A673 (cell line): Measurements from ENCODE around the gene ST13. TPM values are rescaled to one million over a fixed set of nuclear protein-coding genes. Genes with fewer than 3 reads are reported as not detected.
"Not testable (repeated sequence)": the region's sequence is repeated elsewhere in the genome, so short reads cannot be mapped to it uniquely, and the experiment has no call there.

ENCODE experiments used
- BruUV-seq: library from RNA; stranded (reverse); fragments of 400-500 nt; replicated peaks from 2 replicates; lab custom pipeline; 2021; lab: Mats Ljungman, UMichigan
- CTCF ChIA-PET: fragments of 300-600 bp; sonication (Branson Sonifier 250); formaldehyde crosslinking; loops from one replicate; lab custom pipeline; 2022; ENCODE audit warnings: antibody characterized with exemption; lab: Charles Lee
- POLR2A ChIA-PET: fragments of 300-600 bp; sonication (Branson Sonifier 250); formaldehyde crosslinking; loops from one replicate; lab custom pipeline; 2022; ENCODE audit warnings: antibody characterized with exemption; ENCODE audit not compliant: low non-redundant PET; lab: Charles Lee
- DNase-seq: peaks from one replicate; pipeline ENCODE4 v3.0.0-alpha.2; 2015; ENCODE audit warnings: low spot score
- H3K27ac ChIP-seq: fragments of 200-600 bp; sonication (generic); 2 replicates; pipeline ENCODE4 v1.5.1; 2016; ENCODE audit warnings: mixed run types, low read depth, mild to moderate bottlenecking, mixed read lengths, antibody characterized with exemption, low read length; ENCODE audit not compliant: poor library complexity, severe bottlenecking
- H3K27me3 ChIP-seq: fragments of 200-600 bp; sonication (generic); replicated peaks from 2 replicates; pipeline ENCODE4 v1.6.1; 2017; ENCODE audit warnings: mixed run types, low read depth, mild to moderate bottlenecking, mixed read lengths, antibody characterized with exemption, low read length; ENCODE audit not compliant: insufficient read depth, poor library complexity
- H3K36me3 ChIP-seq: fragments of 200-600 bp; sonication (generic); 2 replicates; pipeline ENCODE4 v1.6.1; 2016; ENCODE audit warnings: mixed run types, mild to moderate bottlenecking, mixed read lengths, antibody characterized with exemption, low read length; ENCODE audit not compliant: insufficient read depth, poor library complexity, severe bottlenecking
- H3K4me1 ChIP-seq: fragments of 200-600 bp; sonication (generic); 2 replicates; pipeline ENCODE4 v1.6.1; 2017; ENCODE audit warnings: mixed run types, mild to moderate bottlenecking, mixed read lengths, antibody characterized with exemption, low read length; ENCODE audit not compliant: insufficient read depth, poor library complexity, severe bottlenecking
- H3K4me3 ChIP-seq: fragments of 200-600 bp; sonication (generic); 2 replicates; pipeline ENCODE4 v1.5.1; 2016; ENCODE audit warnings: low read depth, mixed run types, mild to moderate bottlenecking, mixed read lengths, low read length; ENCODE audit not compliant: poor library complexity, severe bottlenecking
- H3K9me3 ChIP-seq: fragments of 200-600 bp; sonication (generic); 2 replicates; pipeline ENCODE4 v1.6.1; 2016; ENCODE audit warnings: mixed run types, low read depth, mild to moderate bottlenecking, mixed read lengths, antibody characterized with exemption, low read length; ENCODE audit not compliant: poor library complexity, severe bottlenecking
- EZH2 ChIP-seq: fragments of 200-600 bp; sonication (generic); IDR thresholded peaks from 2 replicates; pipeline ENCODE4 v1.6.1; 2017; ENCODE audit warnings: borderline replicate concordance, low read depth, mild to moderate bottlenecking, mixed read lengths, antibody characterized with exemption, low read length; ENCODE audit not compliant: poor library complexity, severe bottlenecking
- intact Hi-C: fragments of 100-400 bp; cut with micrococcal nuclease; formaldehyde crosslinking; loops from one replicate; pipeline ENCODE4 v1.10.0; 2022; ENCODE audit not compliant: unreplicated experiment
- total RNA-seq: library from RNA; stranded (reverse); gene quantifications from 2 replicates; pipeline ENCODE4 v1.2.3, GENCODE V29; 2021
- TF ChIP-seq, protein P1 (sequence below): fragments of 300-800, 200-600 bp; sonication (generic); conservative IDR thresholded peaks from 2 replicates; pipeline ENCODE4 v1.5.1; 2017; ENCODE audit warnings: low read depth, mild to moderate bottlenecking, antibody characterized with exemption, low read length, moderate library complexity, mixed read lengths

Gene ST13
- total RNA-seq, 1 experiment from 2014 or later, result 337 TPM

DNA sequence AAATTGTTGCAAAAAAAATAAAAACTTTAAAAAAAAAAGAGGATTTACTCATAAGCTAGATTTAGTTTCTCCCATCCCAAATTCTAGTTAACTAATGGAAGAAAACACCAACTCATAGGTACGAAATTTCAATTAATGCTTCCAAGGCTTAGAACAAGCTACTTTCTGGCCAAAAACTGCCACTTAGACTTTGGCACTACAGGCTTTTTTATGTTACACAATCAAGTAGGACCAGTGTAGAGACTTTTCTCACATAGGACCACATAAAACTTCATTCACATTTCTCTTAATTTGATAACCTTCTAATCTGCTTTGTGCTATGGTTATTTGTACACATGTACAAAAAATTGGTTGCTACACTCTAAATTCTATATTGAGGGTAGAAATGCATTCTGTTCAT, 3.1 kb downstream of the ST13 start:
- POLR2A ChIA-PET, result no interaction called here
- Histone ChIP-seq H3K27ac (peak overlapping the region; percentile 71), H3K9me3 (no peaks in the 10 kb centered on the region), H3K27me3 (no peaks in the 10 kb centered on the region), H3K4me3 (peak overlapping the region; percentile 75), H3K4me1 (peaks cover 20% of the 10 kb centered on the region), H3K36me3 (peaks cover 25% of the 10 kb centered on the region)
- no TSS peak for BruUV-seq
- no peak for DNase-seq
- intact Hi-C loops, result no loop called here
- CTCF ChIA-PET, result no interaction called here
- TF ChIP-seq, protein P1, sequence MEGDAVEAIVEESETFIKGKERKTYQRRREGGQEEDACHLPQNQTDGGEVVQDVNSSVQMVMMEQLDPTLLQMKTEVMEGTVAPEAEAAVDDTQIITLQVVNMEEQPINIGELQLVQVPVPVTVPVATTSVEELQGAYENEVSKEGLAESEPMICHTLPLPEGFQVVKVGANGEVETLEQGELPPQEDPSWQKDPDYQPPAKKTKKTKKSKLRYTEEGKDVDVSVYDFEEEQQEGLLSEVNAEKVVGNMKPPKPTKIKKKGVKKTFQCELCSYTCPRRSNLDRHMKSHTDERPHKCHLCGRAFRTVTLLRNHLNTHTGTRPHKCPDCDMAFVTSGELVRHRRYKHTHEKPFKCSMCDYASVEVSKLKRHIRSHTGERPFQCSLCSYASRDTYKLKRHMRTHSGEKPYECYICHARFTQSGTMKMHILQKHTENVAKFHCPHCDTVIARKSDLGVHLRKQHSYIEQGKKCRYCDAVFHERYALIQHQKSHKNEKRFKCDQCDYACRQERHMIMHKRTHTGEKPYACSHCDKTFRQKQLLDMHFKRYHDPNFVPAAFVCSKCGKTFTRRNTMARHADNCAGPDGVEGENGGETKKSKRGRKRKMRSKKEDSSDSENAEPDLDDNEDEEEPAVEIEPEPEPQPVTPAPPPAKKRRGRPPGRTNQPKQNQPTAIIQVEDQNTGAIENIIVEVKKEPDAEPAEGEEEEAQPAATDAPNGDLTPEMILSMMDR, result no peak
- TF ChIP-seq EZH2, result no peak

DNA sequence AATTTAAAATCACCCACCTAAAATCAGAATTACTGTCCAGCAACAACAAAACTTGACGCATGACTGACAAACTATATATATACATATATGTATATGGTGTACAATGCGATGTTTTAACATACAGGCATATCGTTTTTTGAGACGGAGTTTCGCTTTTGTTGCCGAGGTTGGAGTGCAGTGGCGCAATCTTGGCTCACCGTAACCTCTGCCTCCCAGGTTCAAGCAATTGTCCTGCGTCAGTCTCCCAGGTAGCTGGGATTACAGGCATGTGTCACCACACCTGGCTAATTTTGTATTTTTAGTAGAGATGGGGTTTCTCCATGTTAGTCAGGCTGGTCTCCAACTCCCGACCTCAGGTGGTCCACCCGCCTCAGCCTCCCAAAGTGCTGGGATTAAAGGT, 10.6 kb downstream of the ST13 start:
- BruUV-seq, H3K27me3 ChIP-seq, intact Hi-C loops, H3K9me3 ChIP-seq, H3K27ac ChIP-seq, CTCF ChIA-PET, H3K4me3 ChIP-seq, POLR2A ChIA-PET, H3K4me1 ChIP-seq, DNase-seq: not testable (repeated sequence)
- peaks cover 99% of the 10 kb centered on the region for H3K36me3 ChIP-seq

DNA sequence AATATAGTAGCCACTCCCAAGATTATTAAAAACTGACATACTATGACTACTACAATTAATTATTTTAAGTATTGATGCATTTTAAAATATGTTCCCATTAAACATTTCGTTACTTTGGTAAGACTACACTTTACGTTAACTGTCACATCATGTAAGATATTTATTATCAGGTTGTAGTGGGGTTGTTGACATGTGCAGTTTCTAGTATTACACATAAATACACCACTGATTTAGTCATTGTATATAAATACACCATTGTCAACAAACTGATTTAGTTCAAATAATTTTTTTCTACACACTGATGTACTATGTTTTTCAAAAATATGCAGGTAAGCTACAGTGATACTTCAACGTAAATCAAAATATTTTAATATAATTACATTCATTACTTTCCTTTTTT, 11.5 kb downstream of the ST13 start:
- Histone ChIP-seq H3K4me1 (peaks cover 5% of the 10 kb centered on the region), H3K4me3 (no peak overlapping the region), H3K27ac (no peak overlapping the region), H3K36me3 (peaks cover 98% of the 10 kb centered on the region), H3K27me3 (no peaks in the 10 kb centered on the region), H3K9me3 (no peaks in the 10 kb centered on the region)
- TF ChIP-seq EZH2, result no peak
- TF ChIP-seq, protein P1, result no peak
- intact Hi-C loops, result no loop called here
- no peak for DNase-seq
- ChIA-PET CTCF (no interaction called here), POLR2A (no interaction called here)
- no TSS peak for BruUV-seq

DNA sequence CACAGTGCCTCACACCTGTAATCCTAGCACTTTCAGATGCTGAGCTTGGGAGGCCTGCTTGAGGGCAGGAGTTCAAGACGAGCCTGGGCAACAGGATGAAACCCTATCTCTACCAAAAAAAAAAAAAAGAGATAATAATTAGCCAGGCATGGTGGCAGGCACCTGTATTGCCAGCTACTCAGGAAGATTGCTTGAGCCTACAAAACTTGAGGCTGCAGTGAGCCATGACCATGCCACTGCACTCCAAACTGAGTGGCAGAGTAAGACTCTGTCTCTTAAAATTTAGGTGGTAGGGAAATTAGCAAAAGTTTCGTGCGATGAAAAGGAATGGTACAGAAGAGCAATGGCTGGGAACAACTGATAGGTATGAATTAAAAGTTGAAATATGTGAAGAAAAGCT, 18.0 kb downstream of the ST13 start:
- H3K36me3 ChIP-seq, result peaks cover 91% of the 10 kb centered on the region
- peaks cover 12% of the 10 kb centered on the region for H3K4me1 ChIP-seq
- no peak overlapping the region for H3K4me3 ChIP-seq
- H3K27ac ChIP-seq, result peak overlapping the region; percentile 8
- H3K27me3 ChIP-seq, result no peaks in the 10 kb centered on the region
- TF ChIP-seq, protein P1, result no peak
- TF ChIP-seq EZH2, result no peak
- POLR2A ChIA-PET, result no interaction called here
- no peaks in the 10 kb centered on the region for H3K9me3 ChIP-seq
- no peak for DNase-seq
- intact Hi-C loops, result no loop called here
- CTCF ChIA-PET, result no interaction called here
- no TSS peak for BruUV-seq
